NT2/D1 (cell line): ENCODE results near the gene CLCA2.

Source experiments
- SUZ12 ChIP-seq: IDR thresholded peaks from 2 replicates; pipeline ENCODE4 v1.6.1; 2011; ENCODE audit not compliant: insufficient read length, insufficient read depth; ENCODE audit errors: extremely low read depth
- YY1 ChIP-seq: IDR thresholded peaks from 2 replicates; pipeline ENCODE4 v1.6.1; 2011; ENCODE audit not compliant: insufficient read length, insufficient read depth
- ZNF274 ChIP-seq: IDR thresholded peaks from 2 replicates; pipeline ENCODE4 v1.6.1; 2011; ENCODE audit warnings: mild to moderate bottlenecking, low read depth, low read length

- TF ChIP-seq YY1, result no peak
- no peak for TF ChIP-seq SUZ12
- no peak for TF ChIP-seq ZNF274
These were observed 79.6 kb downstream of the CLCA2 start for GRCh38 chr1:86503406-86504136.
